Liver (tissue), 9 donors: Measurements from ENCODE around the gene OR10A5. TPM values are rescaled to one million over a fixed set of nuclear protein-coding genes. Genes with fewer than 3 reads are reported as not detected.

Source experiments
- DNase-seq: peaks from one replicate; pipeline ENCODE4 v3.0.0-alpha.2; 2017; ENCODE audit warnings: low spot score
- H3K27ac ChIP-seq, 2 donors: one replicate each; pipeline ENCODE4 v1.7.0; 2013; ENCODE audit warnings: inconsistent platforms in 2 of 2, low read length in 2 of 2, control low read depth in 1 of 2, low read depth in 1 of 2, mild to moderate bottlenecking in 1 of 2
- H3K27me3 ChIP-seq, 4 donors: one replicate each; pipeline versions ENCODE4 v1.6.1 to v1.7.0; 2013; ENCODE audit warnings: low read length in 3 of 4, inconsistent platforms in 1 of 4, mild to moderate bottlenecking in 1 of 4, moderate library complexity in 1 of 4; ENCODE audit not compliant: control insufficient read depth in 4 of 4, insufficient read depth in 4 of 4
- H3K36me3 ChIP-seq, 4 donors: one replicate each; pipeline versions ENCODE4 v1.6.1 to v1.7.0; 2013; ENCODE audit warnings: low read length in 3 of 4, mild to moderate bottlenecking in 3 of 4, low read depth in 1 of 4, moderate library complexity in 1 of 4; ENCODE audit not compliant: control insufficient read depth in 4 of 4, insufficient read depth in 3 of 4
- H3K4me1 ChIP-seq, 4 donors: one replicate each; pipeline versions ENCODE4 v1.6.1 to v1.7.0; 2013; ENCODE audit warnings: low read length in 3 of 4, mild to moderate bottlenecking in 3 of 4, moderate library complexity in 1 of 4; ENCODE audit not compliant: control insufficient read depth in 4 of 4, insufficient read depth in 4 of 4
- H3K4me3 ChIP-seq, 3 donors: one replicate each; pipeline versions ENCODE4 v1.6.1 to v1.7.0; 2013; ENCODE audit warnings: low read length in 3 of 3, control low read depth in 1 of 3, low read depth in 1 of 3, mild to moderate bottlenecking in 1 of 3
- H3K9ac ChIP-seq, 2 donors: one replicate each; pipeline ENCODE4 v1.7.0; 2013; ENCODE audit warnings: low read length in 2 of 2, mild to moderate bottlenecking in 2 of 2, moderate library complexity in 2 of 2, control low read depth in 1 of 2, low read depth in 1 of 2
- H3K9me3 ChIP-seq, 4 donors: one replicate each; pipeline versions ENCODE4 v1.6.1 to v1.7.0; 2013; ENCODE audit warnings: low read length in 3 of 4; ENCODE audit not compliant: control insufficient read depth in 4 of 4
- CTCF ChIP-seq: fragments of 150-350 bp; IDR thresholded peaks from 2 replicates; pipeline ENCODE4 v1.5.1; 2017; ENCODE audit warnings: improper control_type of control experiment, low read depth, low read length; ENCODE audit not compliant: missing input control
- EGR1 ChIP-seq, 2 donors: IDR thresholded peaks; 2 replicates each; pipeline ENCODE4 v1.6.1; 2016 to 2018; ENCODE audit warnings: antibody characterized with exemption in 2 of 2, low read depth in 2 of 2
- FOXA1 ChIP-seq: IDR thresholded peaks from 2 replicates; pipeline ENCODE4 v1.6.1; 2016; ENCODE audit warnings: antibody characterized with exemption
- FOXA2 ChIP-seq: IDR thresholded peaks from 2 replicates; pipeline ENCODE4 v1.6.1; 2016; ENCODE audit warnings: antibody characterized with exemption
- GABPA ChIP-seq, 2 donors: IDR thresholded peaks in 1 of 2; conservative IDR thresholded peaks in 1 of 2; 2 replicates each; pipeline ENCODE4 v1.6.1; 2016; ENCODE audit warnings: antibody characterized with exemption in 2 of 2, mild to moderate bottlenecking in 1 of 2, moderate library complexity in 1 of 2
- HNF4A ChIP-seq, 2 donors: conservative IDR thresholded peaks; 2 replicates each; pipeline ENCODE4 v1.6.1; 2016; ENCODE audit warnings: antibody characterized with exemption in 2 of 2, mild to moderate bottlenecking in 2 of 2
- HNF4G ChIP-seq: IDR thresholded peaks from 2 replicates; pipeline ENCODE4 v1.6.1; 2016; ENCODE audit warnings: antibody characterized with exemption
- JUND ChIP-seq, 2 donors: IDR thresholded peaks; 2 replicates each; pipeline ENCODE4 v1.6.1; 2016; ENCODE audit warnings: antibody characterized with exemption in 2 of 2
- MAX ChIP-seq: IDR thresholded peaks from 2 replicates; pipeline ENCODE4 v1.6.1; 2016; ENCODE audit warnings: antibody characterized with exemption
- NR2F2 ChIP-seq: IDR thresholded peaks from 2 replicates; pipeline ENCODE4 v1.6.1; 2016; ENCODE audit warnings: antibody characterized with exemption
- RXRA ChIP-seq, 2 donors: IDR thresholded peaks; 2 replicates each; pipeline ENCODE4 v1.6.1; 2017 to 2018; ENCODE audit warnings: antibody characterized with exemption in 2 of 2, mild to moderate bottlenecking in 1 of 2
- YY1 ChIP-seq: IDR thresholded peaks from 2 replicates; pipeline ENCODE4 v1.6.1; 2016; ENCODE audit warnings: antibody characterized with exemption, mild to moderate bottlenecking
- ZBTB33 ChIP-seq: IDR thresholded peaks from 2 replicates; pipeline ENCODE4 v1.6.1; 2016; ENCODE audit warnings: antibody characterized with exemption
- WGBS: extraction: QIAGEN DNeasy Blood & Tissue Kit; methylation state at CpG from one replicate; pipeline ENCODE4 v1.1.7; 2013; 5-methylcytosine and 5-hydroxymethylcytosine counted together
- polyA plus RNA-seq, 2 donors: library from polyadenylated mRNA; stranded (reverse) in 1 of 2; unstranded in 1 of 2; fragments of 200-250 nt in 1 of 2; fragments of >200 nt in 1 of 2; fragmentation: Nextera tagmentation in 1 of 2; extraction: Ambion mirVana in 1 of 2; gene quantifications; one replicate each; pipeline versions ENCODE4 v1.2.1 to v1.2.3, GENCODE V29; 2013 to 2015
- total RNA-seq, 2 donors: library from RNA; depleted of rRNA; stranded (reverse); fragments of >200 nt; gene quantifications; one replicate each; pipeline ENCODE4 v1.2.3, GENCODE V29; 2014
- TF ChIP-seq, protein P1 (sequence below): IDR thresholded peaks from 2 replicates; pipeline ENCODE4 v1.6.1; 2016; ENCODE audit warnings: antibody characterized with exemption
- TF ChIP-seq, protein P2 (sequence below): IDR thresholded peaks from 2 replicates; pipeline ENCODE4 v1.6.1; 2016; ENCODE audit warnings: antibody characterized with exemption, mild to moderate bottlenecking
- donor health status: healthy.
- donor health status: healthy.
- donor health status: healthy.
- donor health status: healthy.
- donor health status: healthy.

The OR10A5 gene
- total and polyA plus RNA-seq, 4 donors, result not detected

GRCh38 chr11:6862961-6863360 is 17.5 kb downstream of the OR10A5 start, which contains the start of gene OR10A2:
TSS of gene OR10A2 (plus strand) at chr11:6863057. CDS start at chr11:6869755, 6,698 bp downstream.
- Histone ChIP-seq H3K9ac (no peak within 1 kb of the TSS), H3K4me1 (no peaks in the 10 kb centered on the region), H3K9me3 (no peaks in the 10 kb centered on the region), H3K36me3 (no peaks in the 10 kb centered on the region), H3K27me3 (no peaks in the 10 kb centered on the region), H3K4me3 (no peak within 1 kb of the TSS), H3K27ac (no peak within 1 kb of the TSS)
- DNase-seq, result no peak
- 54% methylated on average over 1 of the region's 1 CpG for WGBS
- TF ChIP-seq YY1, result no peak
- TF ChIP-seq HNF4G, result no peak

DNA sequence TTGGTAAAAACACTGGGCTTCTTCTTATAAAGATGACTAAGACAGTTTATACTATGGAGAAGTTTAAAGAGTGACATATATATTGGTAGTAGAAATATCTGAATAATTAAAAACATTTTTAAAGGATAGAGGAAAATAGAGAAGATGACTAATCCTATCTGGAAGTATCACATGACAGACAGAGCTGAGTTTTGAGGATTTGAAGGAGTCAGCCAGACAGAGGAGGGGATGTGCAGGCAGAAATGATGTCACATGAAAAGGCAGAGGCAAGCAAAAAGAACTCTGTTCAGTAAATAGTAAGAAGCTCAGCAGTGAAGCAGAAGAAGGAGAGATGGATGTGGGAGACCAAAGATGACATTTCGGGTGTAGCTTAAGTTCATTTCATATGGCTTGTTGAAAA is 19.0 kb downstream of the OR10A5 start:
- no peaks in the 10 kb centered on the region for H3K9me3 ChIP-seq
- H3K36me3 ChIP-seq, result no peaks in the 10 kb centered on the region
- DNase-seq, result no peak
- H3K27me3 ChIP-seq, result no peaks in the 10 kb centered on the region
- no peak overlapping the region for H3K9ac ChIP-seq
- WGBS, result 87% methylated on average over 1 of the region's 1 CpG
- H3K4me3 ChIP-seq, result no peak overlapping the region
- TF ChIP-seq GABPA (IDR thresholded peaks at IDR 0.05 in 1 of 2, conservative IDR thresholded peaks at IDR 0.05 in 1 of 2) (no peak), CTCF (no peak), HNF4G (no peak), RXRA (IDR thresholded peaks at IDR 0.05) (no peak), FOXA2 (no peak), MAX (no peak), YY1 (no peak), EGR1 (IDR thresholded peaks at IDR 0.05; ENCODE audit: low read depth in 2 of 2) (no peak), HNF4A (conservative IDR thresholded peaks at IDR 0.05) (no peak), FOXA1 (no peak), NR2F2 (no peak), JUND (IDR thresholded peaks at IDR 0.05) (no peak), ZBTB33 (no peak)
- TF ChIP-seq, protein P1, sequence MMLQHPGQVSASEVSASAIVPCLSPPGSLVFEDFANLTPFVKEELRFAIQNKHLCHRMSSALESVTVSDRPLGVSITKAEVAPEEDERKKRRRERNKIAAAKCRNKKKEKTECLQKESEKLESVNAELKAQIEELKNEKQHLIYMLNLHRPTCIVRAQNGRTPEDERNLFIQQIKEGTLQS, result no peak
- TF ChIP-seq, protein P2, sequence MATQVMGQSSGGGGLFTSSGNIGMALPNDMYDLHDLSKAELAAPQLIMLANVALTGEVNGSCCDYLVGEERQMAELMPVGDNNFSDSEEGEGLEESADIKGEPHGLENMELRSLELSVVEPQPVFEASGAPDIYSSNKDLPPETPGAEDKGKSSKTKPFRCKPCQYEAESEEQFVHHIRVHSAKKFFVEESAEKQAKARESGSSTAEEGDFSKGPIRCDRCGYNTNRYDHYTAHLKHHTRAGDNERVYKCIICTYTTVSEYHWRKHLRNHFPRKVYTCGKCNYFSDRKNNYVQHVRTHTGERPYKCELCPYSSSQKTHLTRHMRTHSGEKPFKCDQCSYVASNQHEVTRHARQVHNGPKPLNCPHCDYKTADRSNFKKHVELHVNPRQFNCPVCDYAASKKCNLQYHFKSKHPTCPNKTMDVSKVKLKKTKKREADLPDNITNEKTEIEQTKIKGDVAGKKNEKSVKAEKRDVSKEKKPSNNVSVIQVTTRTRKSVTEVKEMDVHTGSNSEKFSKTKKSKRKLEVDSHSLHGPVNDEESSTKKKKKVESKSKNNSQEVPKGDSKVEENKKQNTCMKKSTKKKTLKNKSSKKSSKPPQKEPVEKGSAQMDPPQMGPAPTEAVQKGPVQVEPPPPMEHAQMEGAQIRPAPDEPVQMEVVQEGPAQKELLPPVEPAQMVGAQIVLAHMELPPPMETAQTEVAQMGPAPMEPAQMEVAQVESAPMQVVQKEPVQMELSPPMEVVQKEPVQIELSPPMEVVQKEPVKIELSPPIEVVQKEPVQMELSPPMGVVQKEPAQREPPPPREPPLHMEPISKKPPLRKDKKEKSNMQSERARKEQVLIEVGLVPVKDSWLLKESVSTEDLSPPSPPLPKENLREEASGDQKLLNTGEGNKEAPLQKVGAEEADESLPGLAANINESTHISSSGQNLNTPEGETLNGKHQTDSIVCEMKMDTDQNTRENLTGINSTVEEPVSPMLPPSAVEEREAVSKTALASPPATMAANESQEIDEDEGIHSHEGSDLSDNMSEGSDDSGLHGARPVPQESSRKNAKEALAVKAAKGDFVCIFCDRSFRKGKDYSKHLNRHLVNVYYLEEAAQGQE, result no peak
- H3K4me1 ChIP-seq, result no peaks in the 10 kb centered on the region
- no peak overlapping the region for H3K27ac ChIP-seq
